ENCODE results near the gene PKIG. TPM values are rescaled to one million over a fixed set of nuclear protein-coding genes. Genes with fewer than 3 reads are reported as not detected.

PKIG gene
- polyA plus RNA-seq, 1 donor from 2014 or later: 174 TPM

GRCh38 chr20:44537993-44538392, 44.4 kb upstream of the PKIG start:
- Histone ChIP-seq H3F3A (ENCODE audit: insufficient read depth, low read length, poor library complexity, severe bottlenecking) (no peaks in the 10 kb centered on the region), H4K20me1 (ENCODE audit: insufficient read depth) (no peaks in the 10 kb centered on the region), H3K4me3 (ENCODE audit: low read length) (no peak overlapping the region), H3K36me3 (ENCODE audit: insufficient read depth, low read length) (no peaks in the 10 kb centered on the region), H3K4me2 (ENCODE audit: low read length) (no peak overlapping the region), H3K9ac (ENCODE audit: low read length) (no peak overlapping the region), H3K9me3 (ENCODE audit: low read length) (no peaks in the 10 kb centered on the region), H3K79me2 (replicated peaks; ENCODE audit: insufficient read depth, low read length) (peaks cover 37% of the 10 kb centered on the region), H3K9me2 (ENCODE audit: insufficient read depth, low read length) (no peaks in the 10 kb centered on the region), H3K27ac (ENCODE audit: low read length) (no peak overlapping the region), H3K27me3 (ENCODE audit: insufficient read depth, low read depth, low read length) (no peaks in the 10 kb centered on the region), H2AFZ (ENCODE audit: low read depth, low read length) (no peak overlapping the region)
- no peak for TF ChIP-seq CTCF (IDR thresholded peaks at IDR 0.05; ENCODE audit: poor library complexity, severe bottlenecking)
- TF ChIP-seq SMC3 (conservative IDR thresholded peaks at IDR 0.05; ENCODE audit: poor library complexity): no peak
- no peak for TF ChIP-seq REST (IDR thresholded peaks at IDR 0.05; ENCODE audit: borderline replicate concordance)
- TF ChIP-seq EP300 (conservative IDR thresholded peaks at IDR 0.05; ENCODE audit: poor library complexity, severe bottlenecking): no peak
- TF ChIP-seq MXI1 (conservative IDR thresholded peaks at IDR 0.05; ENCODE audit: poor library complexity, severe bottlenecking): no peak
- TF ChIP-seq EZH2 (IDR thresholded peaks at IDR 0.05; ENCODE audit: borderline replicate concordance, insufficient read depth, low read length, poor library complexity, severe bottlenecking): no peak
- TF ChIP-seq POLR2AphosphoS5 (IDR thresholded peaks at IDR 0.05): no peak
- no peak for TF ChIP-seq TAF1 (IDR thresholded peaks at IDR 0.05; ENCODE audit: low read depth)
- TF ChIP-seq RAD21 (conservative IDR thresholded peaks at IDR 0.05): no peak

GRCh38 chr20:44540834-44541233, 41.5 kb upstream of the PKIG start:
- Histone ChIP-seq H4K20me1 (ENCODE audit: insufficient read depth) (no peaks in the 10 kb centered on the region), H3K9me3 (ENCODE audit: low read length) (no peaks in the 10 kb centered on the region), H3K4me2 (ENCODE audit: low read length) (no peak overlapping the region), H3F3A (ENCODE audit: insufficient read depth, low read length, poor library complexity, severe bottlenecking) (no peaks in the 10 kb centered on the region), H3K36me3 (ENCODE audit: insufficient read depth, low read length) (no peaks in the 10 kb centered on the region), H3K4me3 (ENCODE audit: low read length) (no peak overlapping the region), H3K9ac (ENCODE audit: low read length) (no peak overlapping the region), H3K27me3 (ENCODE audit: insufficient read depth, low read depth, low read length) (no peaks in the 10 kb centered on the region), H3K79me2 (replicated peaks; ENCODE audit: insufficient read depth, low read length) (peaks cover 22% of the 10 kb centered on the region), H3K27ac (ENCODE audit: low read length) (no peak overlapping the region), H3K9me2 (ENCODE audit: insufficient read depth, low read length) (no peaks in the 10 kb centered on the region), H2AFZ (ENCODE audit: low read depth, low read length) (no peak overlapping the region)
- TF ChIP-seq EZH2 (IDR thresholded peaks at IDR 0.05; ENCODE audit: borderline replicate concordance, insufficient read depth, low read length, poor library complexity, severe bottlenecking): no peak
- TF ChIP-seq EP300 (conservative IDR thresholded peaks at IDR 0.05; ENCODE audit: poor library complexity, severe bottlenecking): no peak
- no peak for TF ChIP-seq TAF1 (IDR thresholded peaks at IDR 0.05; ENCODE audit: low read depth)
- TF ChIP-seq REST (IDR thresholded peaks at IDR 0.05; ENCODE audit: borderline replicate concordance): no peak
- TF ChIP-seq MXI1 (conservative IDR thresholded peaks at IDR 0.05; ENCODE audit: poor library complexity, severe bottlenecking): no peak
- no peak for TF ChIP-seq RAD21 (conservative IDR thresholded peaks at IDR 0.05)

All from neural cell (in vitro differentiated cells).